ENCODE measurements around the gene COMMD6. TPM values are rescaled to one million over a fixed set of nuclear protein-coding genes. Genes with fewer than 3 reads are reported as not detected.

Gene COMMD6
- total RNA-seq, 2 experiments from 2014 or later: 211 to 217 TPM

DNA sequence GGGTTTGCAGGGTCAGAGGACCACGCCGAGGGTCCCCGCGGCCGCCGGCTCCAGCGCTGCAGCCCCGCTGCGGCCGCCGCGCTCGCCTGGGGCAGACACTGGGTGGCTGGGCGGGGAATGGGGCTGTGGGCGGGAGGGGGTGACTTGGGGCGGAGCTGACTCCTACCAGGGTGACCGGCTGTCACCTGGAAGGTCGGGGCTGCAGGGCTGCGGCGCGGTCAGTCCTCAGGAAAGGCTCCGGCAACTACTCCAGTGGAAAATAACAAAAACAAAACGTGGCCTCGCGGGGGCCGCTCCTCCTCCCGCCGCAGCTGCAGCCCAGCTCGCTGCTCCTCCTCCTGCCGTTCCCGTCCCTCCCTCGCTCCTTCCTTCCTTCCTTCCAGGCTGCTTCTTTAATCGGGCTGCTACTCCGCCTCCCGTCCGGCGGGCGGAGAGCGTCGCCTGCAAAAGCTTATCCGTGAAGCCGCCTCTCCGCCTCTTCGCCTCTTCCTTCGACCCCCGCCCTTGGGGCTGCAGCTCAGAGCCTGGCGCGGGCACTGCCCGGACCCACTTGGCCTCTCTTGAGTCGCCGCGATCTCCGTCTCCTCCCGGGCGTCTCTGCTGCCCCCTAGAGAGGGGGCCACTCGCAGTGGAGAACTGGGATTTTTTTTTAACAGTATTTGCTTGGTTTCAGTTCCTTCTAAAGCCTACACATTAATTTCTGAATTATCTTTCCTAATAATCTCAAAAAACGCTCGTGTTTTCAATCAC is 55.4 kb downstream of the COMMD6 start, which contains the start of gene TBC1D4:
TBC1D4 (minus strand) TSS at position 100 of the 750 bp plus-strand sequence. CDS start 402 bp downstream, outside the sequence.
- H3K27ac ChIP-seq (ENCODE audit: low read depth in 1 of 2, low read length in 2 of 2): no peak within 1 kb of the TSS
- H3K27ac Mint-ChIP-seq: no peak within 1 kb of the TSS
- CTCF ChIA-PET: interaction anchor here (0.9 to 1.1 kb wide), 2 partner anchors 51 to 73 kb away, joined by 3 to 4 read pairs; no protein-coding TSS in a partner anchor

DNA sequence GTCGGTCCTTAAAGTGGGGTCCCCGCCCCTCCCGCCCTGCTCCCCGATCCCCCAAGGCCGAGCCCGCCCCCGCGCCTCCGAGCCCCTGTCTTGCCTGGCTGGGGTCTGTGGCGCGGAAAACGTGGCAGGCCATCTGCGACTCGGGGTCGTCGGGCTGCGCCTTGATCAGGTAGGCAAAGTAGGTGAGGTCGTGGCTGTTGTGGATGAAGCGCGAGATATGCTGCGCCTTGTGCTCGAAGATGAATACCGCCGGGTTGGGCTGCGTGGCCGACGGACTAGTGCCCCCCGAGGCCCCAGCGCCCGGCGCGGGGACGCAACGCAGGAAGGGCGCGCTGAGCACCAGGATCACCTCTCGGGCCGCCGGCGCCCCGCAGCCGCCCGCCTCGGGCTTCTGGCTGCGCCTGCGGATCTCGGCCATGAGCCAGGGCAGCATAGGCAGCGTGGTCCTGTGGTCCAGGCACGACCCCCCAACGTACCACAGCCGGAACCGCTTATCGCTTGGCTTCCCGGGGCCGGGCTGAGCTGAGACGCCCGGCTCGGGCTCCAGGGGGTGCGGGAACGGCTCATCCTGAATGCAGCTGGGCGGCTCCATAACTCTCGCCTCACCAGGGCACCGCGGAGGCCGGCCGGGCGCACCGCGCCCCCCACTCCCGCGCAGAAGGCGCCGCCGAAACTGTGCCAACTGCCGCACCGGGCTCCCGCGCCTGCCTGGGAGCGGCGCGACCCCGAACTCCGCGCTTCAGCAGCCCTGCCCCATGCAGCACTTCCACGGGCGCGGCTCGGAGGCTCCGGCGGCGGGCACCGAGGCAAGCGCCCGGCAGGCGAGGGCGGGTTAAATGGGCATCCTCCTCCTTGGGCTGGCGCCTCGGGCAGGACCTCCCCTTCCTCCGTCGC is 56.2 kb downstream of the COMMD6 start:
- Mint-ChIP-seq H3K4me3 (peak overlapping the region; percentile 70), H3K27ac (no peak overlapping the region), H3K9me3 (no peaks in the 10 kb centered on the region), H3K4me1 (ENCODE audit: low read depth) (peaks cover 12% of the 10 kb centered on the region), H3K36me3 (ENCODE audit: low read depth) (peaks cover 4% of the 10 kb centered on the region), H3K27me3 (peaks cover 90% of the 10 kb centered on the region)
- Histone ChIP-seq H3K36me3 (ENCODE audit: insufficient read depth, low read length) (no peaks in the 10 kb centered on the region), H3K4me1 (ENCODE audit: insufficient read depth, low read length) (peaks cover 12% of the 10 kb centered on the region), H3K27me3 (ENCODE audit: control insufficient read depth in 1 of 2, insufficient read depth in 2 of 2, low read length in 2 of 2) (peaks cover 41 to 74% of the 10 kb centered on the region in 2 experiments), H3K9me3 (ENCODE audit: control insufficient read depth in 1 of 2, insufficient read depth in 1 of 2, low read length in 2 of 2) (peaks cover 0 to 10% of the 10 kb centered on the region in 2 experiments), H3K27ac (ENCODE audit: low read depth in 1 of 2, low read length in 2 of 2) (no peak overlapping the region), H3K4me3 (ENCODE audit: low read length) (peak overlapping the region; percentile 76)
- ATAC-seq (ENCODE audit: poor library complexity) (peak; percentile 37), DNase-seq (peak in 5 of 14 experiments; percentile 0 to 33 (median 14))
- POLR2A ChIA-PET: interaction anchor here (0.9 kb wide), 1 partner anchor 56 kb away, joined by 3 read pairs; the partner anchor contains the start of gene COMMD6
- TF ChIP-seq, protein P1, sequence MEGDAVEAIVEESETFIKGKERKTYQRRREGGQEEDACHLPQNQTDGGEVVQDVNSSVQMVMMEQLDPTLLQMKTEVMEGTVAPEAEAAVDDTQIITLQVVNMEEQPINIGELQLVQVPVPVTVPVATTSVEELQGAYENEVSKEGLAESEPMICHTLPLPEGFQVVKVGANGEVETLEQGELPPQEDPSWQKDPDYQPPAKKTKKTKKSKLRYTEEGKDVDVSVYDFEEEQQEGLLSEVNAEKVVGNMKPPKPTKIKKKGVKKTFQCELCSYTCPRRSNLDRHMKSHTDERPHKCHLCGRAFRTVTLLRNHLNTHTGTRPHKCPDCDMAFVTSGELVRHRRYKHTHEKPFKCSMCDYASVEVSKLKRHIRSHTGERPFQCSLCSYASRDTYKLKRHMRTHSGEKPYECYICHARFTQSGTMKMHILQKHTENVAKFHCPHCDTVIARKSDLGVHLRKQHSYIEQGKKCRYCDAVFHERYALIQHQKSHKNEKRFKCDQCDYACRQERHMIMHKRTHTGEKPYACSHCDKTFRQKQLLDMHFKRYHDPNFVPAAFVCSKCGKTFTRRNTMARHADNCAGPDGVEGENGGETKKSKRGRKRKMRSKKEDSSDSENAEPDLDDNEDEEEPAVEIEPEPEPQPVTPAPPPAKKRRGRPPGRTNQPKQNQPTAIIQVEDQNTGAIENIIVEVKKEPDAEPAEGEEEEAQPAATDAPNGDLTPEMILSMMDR (IDR thresholded peaks at IDR 0.05): no peak
- CTCF ChIA-PET: no interaction called here
- intact Hi-C loops (cut with DNase I, micrococcal nuclease): loop anchor here (5.0 kb wide), 2 partner anchors 56 to 66 kb away; partner anchors contain the start of genes COMMD6 (in 1 of the 2) and UCHL3 (in 1 of the 2)

More for the DNA sequence above, 55.4 kb downstream of the COMMD6 start, which contains the start of gene TBC1D4:
- TF ChIP-seq, protein P1 (IDR thresholded peaks at IDR 0.05): peak; percentile 65
- Mint-ChIP-seq H3K4me1 (ENCODE audit: low read depth) (peaks cover 12% of the 10 kb centered on the region), H3K27me3 (peaks cover 90% of the 10 kb centered on the region), H3K36me3 (ENCODE audit: low read depth) (peaks cover 4% of the 10 kb centered on the region), H3K4me3 (peak within 1 kb of the TSS; percentile 98), H3K9me3 (no peaks in the 10 kb centered on the region)
- intact Hi-C loops (cut with DNase I, micrococcal nuclease): loop anchor here (5.0 kb wide), 2 partner anchors 55 to 65 kb away; partner anchors contain the start of genes COMMD6 (in 1 of the 2) and UCHL3 (in 1 of the 2)
- H3K27me3 ChIP-seq (ENCODE audit: control insufficient read depth in 1 of 2, insufficient read depth in 2 of 2, low read length in 2 of 2): peaks cover 41 to 73% of the 10 kb centered on the region in 2 experiments
- peak in 13 of 14 experiments; percentile 6 to 73 (median 33) for DNase-seq
- H3K9me3 ChIP-seq (ENCODE audit: control insufficient read depth in 1 of 2, insufficient read depth in 1 of 2, low read length in 2 of 2): peaks cover 0 to 10% of the 10 kb centered on the region in 2 experiments
- H3K36me3 ChIP-seq (ENCODE audit: insufficient read depth, low read length): no peaks in the 10 kb centered on the region
- POLR2A ChIA-PET: interaction anchor here (0.9 kb wide), 1 partner anchor 55 kb away, joined by 3 read pairs; the partner anchor contains the start of gene COMMD6
- peaks cover 12% of the 10 kb centered on the region for H3K4me1 ChIP-seq (ENCODE audit: insufficient read depth, low read length)
- H3K4me3 ChIP-seq (ENCODE audit: low read length): peak within 1 kb of the TSS; percentile 76
- peak; percentile 54 for ATAC-seq (ENCODE audit: poor library complexity)

DNA sequence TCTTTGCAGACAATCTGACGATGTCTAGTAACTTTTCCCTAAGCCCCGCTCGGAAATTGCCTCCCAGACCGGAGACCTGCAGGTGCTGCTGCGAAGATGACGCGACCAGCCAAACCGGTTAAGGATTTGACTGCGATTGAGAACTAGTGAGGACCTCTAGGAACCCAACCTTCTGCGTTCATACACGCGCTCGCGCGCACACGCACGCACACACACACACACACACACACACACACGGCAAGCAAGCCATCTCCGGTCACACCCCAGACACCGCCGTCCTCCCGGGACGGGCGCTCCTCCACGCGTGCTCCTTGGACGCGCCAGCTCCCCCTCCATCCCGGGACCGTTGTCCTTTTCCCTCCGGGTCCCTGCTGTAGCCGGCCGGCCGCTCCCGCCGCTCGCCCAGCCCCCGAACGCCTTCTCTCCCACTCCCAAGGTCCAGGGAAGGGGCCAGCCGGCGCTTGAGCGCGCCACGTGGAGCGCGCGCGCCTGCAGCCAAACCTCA is 56.9 kb downstream of the COMMD6 start:
- H3K27ac Mint-ChIP-seq: no peak overlapping the region
- POLR2A ChIA-PET: no interaction called here
- intact Hi-C loops (cut with DNase I, micrococcal nuclease): loop anchor here (5.0 kb wide), 2 partner anchors 57 to 67 kb away; partner anchors contain the start of genes COMMD6 (in 1 of the 2) and UCHL3 (in 1 of the 2)

More for the DNA sequence above, 56.9 kb downstream of the COMMD6 start:
- peaks cover 35 to 68% of the 10 kb centered on the region in 2 experiments for H3K27me3 ChIP-seq (ENCODE audit: control insufficient read depth in 1 of 2, insufficient read depth in 2 of 2, low read length in 2 of 2)
- peak; percentile 35 for ATAC-seq (ENCODE audit: poor library complexity)
- H3K4me3 ChIP-seq (ENCODE audit: low read length): peak overlapping the region; percentile 33
- H3K4me1 ChIP-seq (ENCODE audit: insufficient read depth, low read length): peaks cover 12% of the 10 kb centered on the region
- peaks cover 85% of the 10 kb centered on the region for H3K27me3 Mint-ChIP-seq
- H3K27ac ChIP-seq (ENCODE audit: low read depth in 1 of 2, low read length in 2 of 2): no peak overlapping the region
- peaks cover 4% of the 10 kb centered on the region for H3K36me3 Mint-ChIP-seq (ENCODE audit: low read depth)
- TF ChIP-seq, protein P1 (IDR thresholded peaks at IDR 0.05): no peak
- DNase-seq: peak in 5 of 14 experiments; percentile 1 to 47 (median 8)
- peak overlapping the region; percentile 78 for H3K4me3 Mint-ChIP-seq
- CTCF ChIA-PET: no interaction called here
- H3K9me3 ChIP-seq (ENCODE audit: control insufficient read depth in 1 of 2, insufficient read depth in 1 of 2, low read length in 2 of 2): peaks cover 0 to 10% of the 10 kb centered on the region in 2 experiments
- no peaks in the 10 kb centered on the region for H3K9me3 Mint-ChIP-seq
- H3K4me1 Mint-ChIP-seq (ENCODE audit: low read depth): peaks cover 12% of the 10 kb centered on the region
- H3K36me3 ChIP-seq (ENCODE audit: insufficient read depth, low read length): no peaks in the 10 kb centered on the region

Measured in CD4-positive, alpha-beta T cell (primary cell).